Dermis microvascular lymphatic vessel endothelial cell (primary cell): ENCODE data around the gene HHLA2. TPM values are rescaled to one million over a fixed set of nuclear protein-coding genes. Genes with fewer than 3 reads are reported as not detected.
"Not testable (repeated sequence)": the region's sequence is repeated elsewhere in the genome, so short reads cannot be mapped to it uniquely, and the experiment has no call there.

Experiments
- DNase-seq, 2 donors: peaks; one replicate each; pipeline versions ENCODE4 v3.0.0 to v3.0.0-alpha.2; 2010; ENCODE audit warnings: low read depth in 2 of 2
- total RNA-seq: library from RNA; depleted of rRNA; stranded (reverse); fragments of >200 nt; gene quantifications from 2 replicates; pipeline ENCODE4 v1.2.1, GENCODE V29; 2014

HHLA2 gene, protein sequence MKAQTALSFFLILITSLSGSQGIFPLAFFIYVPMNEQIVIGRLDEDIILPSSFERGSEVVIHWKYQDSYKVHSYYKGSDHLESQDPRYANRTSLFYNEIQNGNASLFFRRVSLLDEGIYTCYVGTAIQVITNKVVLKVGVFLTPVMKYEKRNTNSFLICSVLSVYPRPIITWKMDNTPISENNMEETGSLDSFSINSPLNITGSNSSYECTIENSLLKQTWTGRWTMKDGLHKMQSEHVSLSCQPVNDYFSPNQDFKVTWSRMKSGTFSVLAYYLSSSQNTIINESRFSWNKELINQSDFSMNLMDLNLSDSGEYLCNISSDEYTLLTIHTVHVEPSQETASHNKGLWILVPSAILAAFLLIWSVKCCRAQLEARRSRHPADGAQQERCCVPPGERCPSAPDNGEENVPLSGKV
- total RNA-seq = not detected in 2 replicates

DNA sequence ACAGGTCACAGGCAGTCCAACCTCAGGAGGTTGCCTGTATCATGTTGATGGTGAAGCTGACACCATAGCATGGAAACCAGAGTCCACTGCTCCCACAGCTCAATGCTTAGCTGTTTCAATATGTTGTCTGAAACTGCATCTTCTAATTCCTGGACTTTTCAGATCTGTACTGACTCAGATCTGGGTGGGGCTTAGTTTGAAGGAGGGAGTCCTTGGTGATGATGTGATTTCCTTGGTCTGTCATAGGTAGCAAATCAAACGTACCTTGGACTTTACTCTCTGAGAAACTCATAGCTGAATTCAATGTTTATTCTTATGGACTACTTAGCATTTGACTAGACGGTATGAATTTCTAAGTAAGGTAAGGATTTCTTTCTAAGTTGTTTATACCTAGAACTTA, at the start of gene HHLA2:
Gene HHLA2 (plus strand): TSS at position 310 of the 400 bp plus-strand sequence. CDS start 55,266 bp downstream, outside the sequence.
- no peak for DNase-seq

- DNase-seq = no peak
Observed at GRCh38 chr3:108250626-108251025, 45.7 kb upstream of the HHLA2 start.

- no peak for DNase-seq
Observed at GRCh38 chr3:108251265-108251664, 45.1 kb upstream of the HHLA2 start.

- no peak for DNase-seq
Observed at GRCh38 chr3:108251844-108252243, 44.5 kb upstream of the HHLA2 start.

DNA sequence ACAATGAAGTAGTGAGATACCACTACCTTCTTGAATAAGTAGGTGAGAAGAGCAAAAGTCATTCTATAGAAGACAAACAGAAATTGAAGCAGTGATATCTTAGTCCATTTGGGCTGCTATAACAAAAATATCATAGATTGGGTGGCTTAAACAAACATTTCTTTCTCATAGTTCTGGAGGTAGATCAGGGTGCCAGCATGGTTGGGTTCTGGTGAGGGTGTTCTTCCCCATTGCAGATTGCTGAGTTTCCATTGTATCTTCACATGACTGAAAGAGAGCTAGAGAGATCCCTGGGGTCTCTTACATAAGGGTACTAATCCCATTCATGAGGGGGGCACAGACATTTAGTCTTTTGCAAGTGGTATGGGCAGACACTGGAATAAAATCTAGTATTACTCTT, 41.2 kb upstream of the HHLA2 start:
- DNase-seq = no peak

GRCh38 chr3:108264534-108265298, 31.6 kb upstream of the HHLA2 start:
- not testable (repeated sequence) for DNase-seq

DNA sequence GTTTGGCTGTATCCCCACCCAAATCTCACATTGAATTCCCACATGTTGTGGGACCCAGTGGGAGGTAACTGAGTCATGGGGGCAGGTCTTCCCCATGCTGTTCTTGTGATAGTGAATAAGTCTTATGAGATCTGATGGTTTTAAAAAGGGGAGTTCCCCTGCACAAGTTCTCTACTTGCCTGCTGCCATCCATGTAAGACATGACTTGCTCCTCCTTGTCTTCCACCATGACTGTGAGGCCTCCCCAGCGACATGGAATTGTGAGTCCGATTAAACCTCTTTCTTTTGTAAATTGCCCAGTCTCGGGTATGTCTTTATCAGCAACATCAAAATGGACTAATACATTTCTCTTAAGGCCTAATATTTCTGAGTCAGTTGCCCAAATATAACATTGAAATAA, 28.1 kb upstream of the HHLA2 start:
- DNase-seq = not testable (repeated sequence)

- DNase-seq = no peak
Observed at GRCh38 chr3:108271626-108272025, 24.7 kb upstream of the HHLA2 start.

- DNase-seq = not testable (repeated sequence)
Observed at GRCh38 chr3:108279066-108279465, 17.3 kb upstream of the HHLA2 start.

DNA sequence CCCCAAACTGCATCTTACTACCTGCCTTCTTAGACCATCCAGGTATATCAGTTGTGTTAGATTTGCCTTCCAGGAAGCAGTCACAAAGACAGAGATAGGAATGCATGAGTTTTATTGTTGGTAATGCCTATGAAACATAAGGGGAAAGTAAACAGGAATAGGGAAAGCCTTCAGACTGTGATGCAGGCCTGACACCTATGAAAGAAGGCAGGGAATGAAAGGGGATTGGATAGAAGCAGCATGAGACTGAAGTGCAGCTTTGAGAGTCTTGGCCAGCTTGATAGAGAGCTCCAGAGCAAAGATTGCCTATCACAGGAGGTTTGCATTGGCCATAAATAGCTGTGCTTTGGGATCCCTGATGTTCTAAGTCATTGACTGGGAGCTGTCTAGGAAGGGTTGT, 15.9 kb upstream of the HHLA2 start:
- no peak for DNase-seq

GRCh38 chr3:108281670-108282069, 14.7 kb upstream of the HHLA2 start:
- no peak for DNase-seq

- DNase-seq = no peak
Observed at GRCh38 chr3:108283006-108283405, 13.3 kb upstream of the HHLA2 start.

GRCh38 chr3:108283989-108284388, 12.4 kb upstream of the HHLA2 start:
- no peak for DNase-seq

DNA sequence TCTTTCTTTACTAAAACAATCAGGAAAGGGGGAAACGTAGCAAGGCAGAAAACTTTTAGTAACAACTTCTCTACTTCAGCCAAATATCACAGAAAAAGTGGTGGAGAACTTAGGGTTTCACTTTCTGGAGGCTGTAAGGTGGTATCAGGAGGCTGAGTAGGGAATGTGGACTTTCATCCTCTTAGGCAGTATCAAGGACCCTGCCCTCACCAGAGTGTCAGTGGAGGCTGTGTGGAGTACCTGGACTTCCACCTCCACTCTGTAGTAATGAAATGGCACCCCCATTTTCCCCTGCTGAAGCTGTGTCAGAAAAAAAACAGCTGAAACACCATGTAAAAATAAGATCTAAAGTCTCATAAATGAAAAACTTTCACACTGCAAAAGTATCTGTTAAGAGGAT, 11.2 kb upstream of the HHLA2 start:
- no peak for DNase-seq

GRCh38 chr3:108287146-108287545, 9.2 kb upstream of the HHLA2 start:
- no peak for DNase-seq

- DNase-seq = not testable (repeated sequence)
Observed at GRCh38 chr3:108288193-108288592, 8.2 kb upstream of the HHLA2 start.

GRCh38 chr3:108289159-108289558, 7.2 kb upstream of the HHLA2 start:
- no peak for DNase-seq

- no peak for DNase-seq
Observed at GRCh38 chr3:108292450-108292849, 3.9 kb upstream of the HHLA2 start.

DNA sequence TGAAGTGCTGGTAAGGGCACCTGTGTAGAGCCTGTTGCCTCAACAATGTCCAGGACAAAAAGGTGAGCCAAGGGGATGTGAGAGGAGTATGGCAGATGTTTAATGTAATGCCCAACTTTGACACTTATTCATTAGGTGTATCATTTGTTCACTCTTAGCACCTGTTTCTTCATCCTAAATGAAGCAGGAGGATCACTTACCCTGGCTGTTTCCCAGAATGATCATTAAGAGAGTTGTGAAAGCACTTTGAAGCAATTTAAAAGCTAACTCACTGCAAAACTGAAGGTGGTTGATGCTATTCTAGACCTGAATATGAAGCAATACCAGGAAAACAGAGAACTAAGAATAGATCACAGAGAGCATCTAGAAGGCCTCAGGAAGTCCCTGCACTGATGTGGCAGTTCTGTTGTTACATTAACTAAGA, 3.4 kb upstream of the HHLA2 start:
- DNase-seq = no peak

GRCh38 chr3:108293858-108294257, 2.5 kb upstream of the HHLA2 start:
- no peak for DNase-seq

DNA sequence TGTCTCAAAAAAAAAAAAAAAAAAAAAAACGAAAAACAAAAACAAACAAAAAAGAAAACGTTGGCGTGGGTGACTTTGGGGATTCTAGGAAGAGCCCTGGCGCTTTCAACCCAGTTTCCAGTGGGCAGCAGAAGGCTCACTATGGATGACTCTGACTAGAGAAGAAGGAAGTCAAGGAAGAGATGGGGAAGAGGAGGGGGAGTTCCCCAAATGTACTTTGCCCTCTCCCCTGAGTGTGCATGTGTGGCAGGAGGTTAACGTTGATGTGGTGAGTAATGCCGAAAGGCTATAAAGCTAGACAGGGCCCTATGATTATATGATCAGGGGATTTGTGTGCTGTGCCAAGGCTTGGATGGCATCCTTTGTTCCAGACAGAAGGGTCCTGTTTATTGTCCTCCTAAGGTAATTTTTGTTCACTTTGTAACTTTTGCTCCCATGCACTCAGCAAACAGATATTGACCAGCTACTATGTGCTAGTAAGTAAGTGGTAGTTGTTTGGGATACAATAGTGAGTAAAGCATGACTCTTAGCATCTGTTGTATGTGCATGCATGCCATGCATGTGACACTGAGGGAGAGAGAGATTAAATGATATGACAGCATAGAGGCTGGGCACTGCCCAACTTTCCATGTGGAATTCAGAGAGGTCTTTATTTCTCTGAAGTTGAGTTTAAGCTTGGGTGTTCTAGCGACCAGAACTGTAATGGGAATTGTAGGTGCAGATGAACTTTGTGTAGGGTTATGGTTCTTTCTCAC, 750 bp upstream of the HHLA2 start:
- no peak for DNase-seq

DNA sequence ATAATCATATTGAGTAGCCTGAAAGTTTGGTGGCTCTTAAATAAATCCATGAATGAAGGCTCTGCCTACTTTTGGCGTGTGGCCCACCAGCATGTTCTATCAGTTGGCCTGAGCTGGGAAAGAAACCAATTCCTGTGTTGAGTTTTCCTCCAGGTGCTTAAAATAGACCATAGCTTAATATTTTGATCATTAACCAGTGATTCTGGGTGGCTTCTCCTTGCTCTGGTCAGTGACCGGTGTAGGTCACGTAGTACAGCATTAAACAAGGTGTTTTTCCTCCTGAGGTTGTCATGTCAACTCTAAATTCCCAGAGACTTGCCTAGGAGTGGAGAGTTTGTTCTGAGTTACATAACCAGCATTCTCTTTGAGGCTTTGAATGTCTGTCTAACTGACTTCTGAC, 1.3 kb downstream of the HHLA2 start:
- DNase-seq = no peak
